GM18502 (cell line): ENCODE results near the gene KAZN.

Experiments
- ATAC-seq: cut with Tn5 transposase; IDR thresholded peaks from one replicate; pipeline ENCODE4 v1.9.1; 2021; ENCODE audit warnings: mild to moderate bottlenecking; ENCODE audit not compliant: unreplicated experiment, poor library complexity

The KAZN gene

DNA sequence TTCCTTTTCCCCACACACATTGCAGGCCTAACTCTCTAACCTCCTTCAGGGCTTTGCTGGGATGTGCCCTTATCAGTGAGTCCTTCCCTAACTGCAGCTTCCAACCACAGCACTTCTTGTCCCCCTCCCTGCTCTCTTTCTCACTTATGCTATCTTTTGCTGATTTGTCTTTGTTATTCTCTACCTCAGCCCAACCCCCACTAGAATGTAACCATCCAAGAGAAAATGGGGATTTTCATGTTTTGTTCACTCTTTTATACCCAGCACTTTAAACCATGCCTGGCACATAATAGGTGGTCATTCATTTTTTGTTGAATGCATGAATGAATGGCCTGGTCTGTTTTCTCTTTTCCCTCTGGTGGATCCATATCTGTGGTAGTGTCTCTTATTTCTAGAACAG lies 243.5 kb downstream of the KAZN start:
- ATAC-seq, result no peak

- no peak for ATAC-seq
These were observed 243.9 kb downstream of the KAZN start for GRCh38 chr1:14842361-14842760.

GRCh38 chr1:14842891-14843290 lies 244.4 kb downstream of the KAZN start:
- no peak for ATAC-seq

DNA sequence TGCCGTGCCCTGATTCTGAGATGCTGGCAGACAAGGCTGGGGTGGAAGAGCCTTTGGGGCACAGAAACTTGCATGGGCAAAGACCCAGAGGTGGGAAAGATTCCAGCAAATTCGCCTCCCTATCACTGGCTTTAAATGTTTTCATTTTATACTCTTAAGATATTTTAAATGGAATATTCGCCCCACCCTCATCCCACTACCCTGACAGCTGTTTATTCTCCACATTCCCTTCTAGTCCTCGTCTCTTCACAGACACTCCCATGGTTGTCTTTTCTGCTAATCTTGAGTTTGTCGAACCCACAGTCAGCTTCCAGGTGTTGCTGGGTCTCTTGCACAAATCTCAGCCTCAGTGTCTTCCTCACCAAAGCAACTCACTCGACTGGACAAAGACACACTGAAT lies 245.0 kb downstream of the KAZN start:
- ATAC-seq, result no peak

DNA sequence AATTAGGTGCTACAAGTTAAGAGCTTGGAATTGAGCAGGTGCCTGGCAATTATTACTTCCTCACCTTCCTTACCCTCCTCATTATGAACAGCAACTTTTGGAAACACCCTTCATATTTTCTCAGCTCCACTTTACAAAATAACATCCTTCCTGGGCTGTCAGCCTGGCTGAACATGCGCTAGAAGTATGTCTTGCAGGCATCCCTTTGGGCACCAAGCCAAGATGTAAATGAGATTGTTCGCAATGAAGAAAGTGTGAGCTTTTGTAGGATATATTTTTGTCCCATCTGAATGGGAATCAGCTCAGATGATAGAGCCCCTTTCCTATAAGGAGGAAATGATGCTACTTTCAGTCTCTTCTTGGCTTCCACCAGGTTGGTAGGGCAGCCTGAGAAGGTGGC lies 245.9 kb downstream of the KAZN start:
- no peak for ATAC-seq

- no peak for ATAC-seq
These were observed 246.6 kb downstream of the KAZN start for GRCh38 chr1:14844923-14845617.

DNA sequence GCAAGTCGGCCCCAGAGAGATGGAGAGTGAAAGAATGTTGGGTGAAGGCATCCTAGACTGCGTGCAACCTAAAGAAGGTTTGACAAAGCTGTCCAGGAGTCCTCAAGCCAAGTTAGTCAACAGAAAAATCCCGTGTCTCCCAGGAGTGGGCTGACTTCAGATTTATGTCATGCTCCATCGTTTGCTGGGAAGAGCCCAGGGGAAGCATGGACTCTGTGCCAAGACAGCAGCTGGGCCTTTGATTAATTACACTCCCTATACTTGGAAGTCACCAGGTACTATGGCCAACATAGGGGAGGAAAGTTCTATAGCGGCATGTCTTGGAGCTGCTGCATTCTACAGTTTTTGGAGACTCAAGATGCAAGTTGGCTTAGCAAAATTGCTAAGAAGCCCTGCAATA lies 247.4 kb downstream of the KAZN start:
- ATAC-seq, result no peak

GRCh38 chr1:14846688-14847087 lies 248.2 kb downstream of the KAZN start:
- no peak for ATAC-seq

DNA sequence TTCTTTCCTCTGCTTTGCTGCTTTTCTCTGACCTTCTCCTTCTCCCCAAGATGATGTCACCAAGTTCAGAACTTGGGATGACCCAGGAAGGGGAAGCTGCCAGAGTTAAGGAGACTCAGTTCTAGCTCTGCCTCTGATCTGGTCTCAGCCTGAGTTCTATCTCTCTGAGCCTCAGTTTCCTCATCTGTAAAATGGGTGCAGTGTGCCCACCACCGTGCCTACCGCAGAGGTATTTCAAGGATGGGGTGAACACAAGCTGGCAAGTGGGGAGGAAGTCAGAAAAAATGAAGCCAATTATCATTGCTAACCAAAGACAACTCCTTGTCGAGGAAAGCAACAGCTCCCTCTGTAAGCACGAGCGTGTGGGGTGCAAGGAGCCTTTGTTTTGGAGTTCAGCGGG lies 249.7 kb downstream of the KAZN start:
- no peak for ATAC-seq

GRCh38 chr1:14848625-14849024 lies 250.1 kb downstream of the KAZN start:
- no peak for ATAC-seq

DNA sequence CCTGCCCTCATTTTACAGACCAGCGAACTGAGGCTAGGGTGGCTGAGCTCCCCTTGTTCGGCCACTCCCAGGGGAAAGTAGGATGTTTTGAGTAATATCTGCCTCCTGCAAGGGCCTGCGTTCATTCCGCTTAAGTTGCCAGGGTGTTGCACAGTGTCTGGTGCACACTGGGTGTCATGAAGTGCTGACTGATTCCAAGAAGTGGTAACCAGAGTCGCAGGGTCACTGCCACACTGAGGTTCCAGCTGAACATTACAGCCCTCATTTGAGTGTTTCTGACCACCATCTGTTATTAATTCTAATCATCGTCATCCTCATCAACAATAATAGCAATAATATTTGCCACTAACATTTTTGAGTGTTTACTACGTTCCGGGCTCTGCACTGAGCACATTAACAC lies 250.6 kb downstream of the KAZN start:
- no peak for ATAC-seq

DNA sequence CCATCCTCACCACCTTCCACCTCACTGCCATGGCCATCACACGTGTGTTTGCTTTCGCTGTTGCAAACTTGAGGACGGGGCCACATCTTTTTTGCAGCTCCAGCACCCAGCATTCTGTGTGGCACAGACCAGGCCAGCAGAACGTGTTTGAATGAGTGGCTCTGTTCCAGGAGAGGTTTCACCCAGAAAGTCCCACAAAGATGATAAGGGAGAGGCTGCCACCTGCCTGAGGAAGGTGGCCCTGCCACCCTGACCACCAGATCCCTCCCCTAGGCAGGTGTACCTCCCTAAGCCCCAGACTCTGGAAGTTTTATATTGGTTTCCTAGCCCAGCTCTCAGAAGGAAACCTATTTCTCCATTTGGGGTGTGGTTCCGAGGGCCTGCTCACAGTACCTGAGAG lies 252.1 kb downstream of the KAZN start:
- no peak for ATAC-seq

GRCh38 chr1:14851760-14852159 lies 253.3 kb downstream of the KAZN start:
- ATAC-seq, result no peak

GRCh38 chr1:14852291-14852690 lies 253.8 kb downstream of the KAZN start:
- no peak for ATAC-seq

- no peak for ATAC-seq
These were observed 255.0 kb downstream of the KAZN start for GRCh38 chr1:14853518-14853917.

DNA sequence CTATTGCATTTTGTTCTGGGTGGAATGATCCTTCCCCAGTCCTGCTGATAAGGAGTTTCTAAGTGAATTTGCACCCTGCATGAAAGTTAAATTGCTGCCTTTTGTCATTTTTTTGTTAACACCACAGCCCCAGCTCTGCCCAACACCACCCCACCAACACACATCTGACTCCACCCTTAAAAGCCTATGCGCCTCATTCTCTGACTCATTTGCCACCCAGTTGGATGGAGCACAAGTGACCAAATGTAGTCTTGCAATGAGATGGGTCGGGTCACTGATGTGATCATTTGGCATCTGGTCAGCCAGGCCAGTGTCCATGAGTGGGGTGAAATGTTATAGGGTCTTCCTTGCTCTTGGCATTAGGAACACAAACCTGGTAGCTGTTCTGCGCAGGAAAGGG lies 256.8 kb downstream of the KAZN start:
- ATAC-seq, result no peak

- ATAC-seq, result no peak
These were observed 257.3 kb downstream of the KAZN start for GRCh38 chr1:14855801-14856200.

- ATAC-seq, result no peak
These were observed 259.1 kb downstream of the KAZN start for GRCh38 chr1:14857436-14858195.

DNA sequence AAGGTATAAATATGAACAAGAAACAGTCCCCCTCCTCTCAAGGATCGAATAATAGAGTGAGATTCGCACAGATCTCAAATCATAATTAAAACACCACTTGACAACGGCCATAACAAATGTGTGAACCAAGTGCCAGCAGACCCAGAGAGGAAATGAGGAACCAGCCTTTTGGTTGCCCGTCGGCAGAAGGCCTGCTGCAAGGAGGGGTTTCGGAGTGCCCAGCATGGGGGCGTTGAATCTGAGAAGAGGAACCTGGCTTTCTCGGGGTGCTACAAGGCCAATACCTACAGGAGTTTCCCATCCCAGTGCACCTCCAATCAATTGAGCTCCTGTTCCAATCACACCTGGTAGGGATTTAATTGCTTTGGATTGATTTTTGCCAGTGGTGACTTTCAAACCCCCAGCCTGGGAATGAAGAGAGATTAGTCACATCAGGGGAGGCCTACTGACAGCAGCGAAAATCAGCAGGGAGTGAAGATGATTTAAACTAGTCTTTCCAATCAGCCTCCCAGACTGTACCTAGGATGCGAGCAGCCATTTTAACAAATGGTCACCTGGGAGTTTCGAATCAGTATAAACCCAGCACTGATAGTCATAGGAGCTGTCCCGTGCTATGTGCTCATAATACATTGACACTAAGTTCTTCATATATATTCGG lies 263.8 kb downstream of the KAZN start:
- no peak for ATAC-seq

DNA sequence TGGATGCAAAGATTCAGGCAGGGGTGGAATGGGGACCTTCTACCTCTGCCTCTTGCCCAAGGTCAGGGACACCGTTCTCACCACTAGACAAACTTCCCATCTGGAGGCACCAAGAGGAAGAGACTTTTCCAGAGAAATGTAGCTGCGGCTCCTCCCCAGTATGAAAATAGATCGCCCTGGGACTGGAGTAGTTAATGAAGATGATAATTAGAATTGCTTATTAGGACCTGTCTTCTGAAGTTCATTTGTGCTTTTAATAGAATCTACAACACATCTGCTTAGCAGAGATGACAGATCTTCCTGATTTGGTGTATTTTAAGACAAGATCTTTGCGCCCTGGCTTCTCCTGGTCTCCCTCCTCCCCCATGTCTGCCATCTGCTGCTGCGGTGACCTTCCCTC lies 266.6 kb downstream of the KAZN start:
- no peak for ATAC-seq

DNA sequence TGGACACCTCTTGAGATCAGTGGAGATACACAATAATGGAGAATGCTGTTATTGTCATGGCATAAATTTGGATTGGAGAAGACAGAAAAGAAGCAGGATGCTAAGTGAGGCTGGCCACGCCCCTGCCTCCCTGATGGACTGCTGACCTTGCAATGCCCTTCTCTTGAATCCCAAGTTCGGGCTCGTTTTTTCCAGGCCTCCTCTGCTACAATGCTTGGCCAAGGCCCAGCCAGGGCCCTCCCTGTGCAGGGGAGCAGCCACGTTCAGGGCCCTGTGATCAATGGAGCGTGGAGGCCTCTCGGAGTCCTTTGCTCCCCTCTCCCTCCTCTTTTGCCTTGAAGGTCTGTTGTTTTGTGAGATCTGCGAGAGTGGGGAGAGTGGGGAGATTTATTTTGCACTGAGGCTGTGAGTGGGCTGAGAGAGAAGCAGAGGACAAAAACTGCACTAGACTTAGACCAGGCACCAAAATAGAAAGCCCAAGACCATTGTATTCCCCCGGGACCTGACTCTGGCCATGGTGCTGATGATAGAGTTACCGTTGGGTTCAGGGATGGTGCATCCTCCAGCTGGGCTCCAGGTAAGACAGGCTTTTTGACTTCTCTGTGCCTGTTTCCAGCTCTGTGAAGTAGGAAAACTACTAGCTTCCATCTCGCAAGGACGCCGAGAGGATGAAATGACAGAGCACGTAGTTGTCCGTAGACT lies 268.6 kb downstream of the KAZN start:
- ATAC-seq, result no peak
